Parathyroid adenoma (tissue), 2 donors: ENCODE results near the gene GPS1.

ENCODE experiments used
- H2AFZ ChIP-seq: fragments of 300-600 bp; sonication (generic); one replicate; pipeline ENCODE4 v1.7.0; 2017; ENCODE audit warnings: antibody characterized with exemption, mild to moderate bottlenecking
- H3K27ac ChIP-seq: fragments of 300-600 bp; sonication (generic); one replicate; pipeline ENCODE4 v1.7.0; 2017
- H3K27me3 ChIP-seq: fragments of 300-600 bp; sonication (generic); one replicate; pipeline ENCODE4 v1.7.0; 2017; ENCODE audit warnings: low read length; ENCODE audit not compliant: control insufficient read depth, insufficient read depth
- H3K36me3 ChIP-seq: fragments of 300-600 bp; sonication (generic); one replicate; pipeline ENCODE4 v1.7.0; 2017; ENCODE audit warnings: low read length; ENCODE audit not compliant: control insufficient read depth, insufficient read depth
- H3K4me1 ChIP-seq: fragments of 300-600 bp; sonication (generic); one replicate; pipeline ENCODE4 v1.7.0; 2017; ENCODE audit warnings: control low read depth
- H3K4me2 ChIP-seq: fragments of 300-600 bp; sonication (generic); one replicate; pipeline ENCODE4 v1.7.0; 2017; ENCODE audit warnings: low read length
- H3K4me3 ChIP-seq: fragments of 300-600 bp; sonication (generic); one replicate; pipeline ENCODE4 v1.7.0; 2017; ENCODE audit warnings: low read depth, low read length
- H3K79me2 ChIP-seq: fragments of 300-600 bp; sonication (generic); one replicate; pipeline ENCODE4 v1.7.0; 2017; ENCODE audit warnings: control low read depth
- H3K9ac ChIP-seq: fragments of 300-600 bp; sonication (generic); one replicate; pipeline ENCODE4 v1.7.0; 2017; ENCODE audit warnings: mild to moderate bottlenecking
- H3K9me3 ChIP-seq: fragments of 300-600 bp; sonication (generic); one replicate; pipeline ENCODE4 v1.7.0; 2017; ENCODE audit warnings: low read length; ENCODE audit not compliant: control insufficient read depth
- CTCF ChIP-seq: fragments of 300-600 bp; sonication (generic); IDR thresholded peaks from one replicate; pipeline ENCODE4 v1.7.0; 2017; ENCODE audit warnings: antibody characterized with exemption, mild to moderate bottlenecking
- donor health status: primary hyperparathyroidism.

The GPS1 gene

GRCh38 chr17:82104797-82105416, 53.2 kb downstream of the GPS1 start:
- no peak overlapping the region for H3K4me3 ChIP-seq
- no peaks in the 10 kb centered on the region for H3K79me2 ChIP-seq
- H3K9ac ChIP-seq = no peak overlapping the region
- peak overlapping the region; percentile 25 for H3K4me2 ChIP-seq
- H3K27me3 ChIP-seq = no peaks in the 10 kb centered on the region
- H3K36me3 ChIP-seq = no peaks in the 10 kb centered on the region
- H3K4me1 ChIP-seq = peaks cover 36% of the 10 kb centered on the region
- no peak overlapping the region for H2AFZ ChIP-seq
- H3K27ac ChIP-seq = peak overlapping the region; percentile 88
- no peak for TF ChIP-seq CTCF
- H3K9me3 ChIP-seq = no peaks in the 10 kb centered on the region

GRCh38 chr17:82105417-82105881, 53.8 kb downstream of the GPS1 start:
- no peak for TF ChIP-seq CTCF
- Histone ChIP-seq H3K9ac (no peak overlapping the region), H3K9me3 (no peaks in the 10 kb centered on the region), H3K4me2 (peak overlapping the region; percentile 54), H3K79me2 (no peaks in the 10 kb centered on the region), H3K27me3 (no peaks in the 10 kb centered on the region), H3K36me3 (no peaks in the 10 kb centered on the region), H2AFZ (peak overlapping the region; percentile 88), H3K27ac (peak overlapping the region; percentile 88), H3K4me1 (peaks cover 36% of the 10 kb centered on the region), H3K4me3 (no peak overlapping the region)

GRCh38 chr17:82105882-82106687, 54.4 kb downstream of the GPS1 start:
- Histone ChIP-seq H3K9me3 (no peaks in the 10 kb centered on the region), H3K27me3 (no peaks in the 10 kb centered on the region), H3K9ac (peak overlapping the region; percentile 34), H3K36me3 (no peaks in the 10 kb centered on the region), H3K4me1 (peaks cover 33% of the 10 kb centered on the region), H3K4me3 (no peak overlapping the region), H3K4me2 (peak overlapping the region; percentile 54), H2AFZ (peak overlapping the region; percentile 88), H3K27ac (peak overlapping the region; percentile 88), H3K79me2 (no peaks in the 10 kb centered on the region)
- TF ChIP-seq CTCF = peak; percentile 73

GRCh38 chr17:82106688-82107305, 55.1 kb downstream of the GPS1 start:
- H3K27me3 ChIP-seq = no peaks in the 10 kb centered on the region
- no peak for TF ChIP-seq CTCF
- H3K4me2 ChIP-seq = peak overlapping the region; percentile 54
- H2AFZ ChIP-seq = peak overlapping the region; percentile 88
- no peak overlapping the region for H3K4me3 ChIP-seq
- H3K36me3 ChIP-seq = no peaks in the 10 kb centered on the region
- H3K9ac ChIP-seq = peak overlapping the region; percentile 34
- peak overlapping the region; percentile 88 for H3K27ac ChIP-seq
- H3K79me2 ChIP-seq = no peaks in the 10 kb centered on the region
- no peaks in the 10 kb centered on the region for H3K9me3 ChIP-seq
- H3K4me1 ChIP-seq = peaks cover 28% of the 10 kb centered on the region
